HG03280 (cell line): ENCODE measurements around the gene GTPBP6.
"Not testable (repeated sequence)": the region's sequence is repeated elsewhere in the genome, so short reads cannot be mapped to it uniquely, and the experiment has no call there.

Experiments used
- ATAC-seq: cut with Tn5 transposase; IDR thresholded peaks from one replicate; pipeline ENCODE4 v1.9.1; 2021; ENCODE audit warnings: mild to moderate bottlenecking, moderate library complexity; ENCODE audit not compliant: unreplicated experiment

GTPBP6 gene

DNA sequence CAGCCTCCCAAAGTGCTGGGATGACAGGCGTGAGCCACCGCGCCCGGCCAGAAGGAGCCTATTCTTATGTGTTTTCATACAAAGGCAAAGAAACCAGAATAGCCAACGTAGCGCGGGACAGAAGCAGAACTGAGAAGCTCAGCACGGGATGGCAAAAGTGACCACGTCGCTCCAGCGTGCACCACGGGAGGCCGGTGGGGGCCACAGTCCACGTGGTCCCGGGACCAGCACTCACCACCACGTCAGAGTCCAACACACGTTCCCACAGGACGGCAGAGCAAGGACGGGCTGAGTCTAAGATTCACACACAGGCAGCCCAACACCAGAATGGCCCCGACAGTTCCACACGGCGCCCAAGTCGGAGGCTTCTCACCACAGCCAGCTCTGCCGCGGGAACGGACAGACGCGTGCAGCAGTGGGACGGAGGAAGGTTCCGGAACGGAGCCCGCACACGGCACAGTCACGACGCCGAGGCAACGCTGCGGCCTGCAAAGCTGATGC is 18.8 kb upstream of the GTPBP6 start:
- ATAC-seq, result no peak

DNA sequence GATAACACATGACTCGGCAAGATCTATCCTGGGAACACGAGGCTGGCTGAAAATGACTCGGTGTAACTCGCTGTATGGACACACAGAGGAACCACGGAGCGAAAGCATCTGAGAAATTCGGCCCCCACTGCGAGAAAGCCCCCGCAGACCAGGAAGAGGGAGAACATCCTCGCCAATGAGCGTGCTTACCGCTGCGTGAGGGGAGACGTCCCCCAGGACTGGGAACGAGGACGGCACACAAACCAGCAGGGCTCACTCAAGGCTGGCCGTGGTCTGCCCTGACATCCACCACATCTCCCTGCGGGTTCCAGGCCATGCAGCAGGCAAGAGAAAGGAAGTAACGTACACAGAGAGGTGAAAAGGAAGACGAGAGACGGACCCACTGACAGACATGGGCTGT is 17.6 kb upstream of the GTPBP6 start:
- ATAC-seq, result no peak

DNA sequence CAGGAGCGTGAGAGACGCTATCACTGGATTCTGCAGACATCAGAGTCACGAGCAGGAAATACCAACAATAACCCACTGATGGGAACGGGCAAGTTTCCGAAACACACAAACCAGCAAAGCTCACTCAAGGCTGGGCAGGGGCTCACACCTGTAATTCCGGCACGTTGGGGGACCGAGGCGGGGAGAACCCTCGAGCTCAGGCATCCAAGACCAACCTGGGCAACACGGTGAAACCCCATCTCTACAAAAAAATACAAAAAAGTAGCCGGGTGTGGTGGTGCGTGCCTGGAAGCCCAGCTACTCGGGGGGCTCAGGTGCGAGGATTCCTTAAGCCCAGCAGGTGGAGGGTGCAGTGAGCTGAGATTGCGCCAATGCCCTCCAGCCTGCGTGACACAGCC is 17.2 kb upstream of the GTPBP6 start:
- no peak for ATAC-seq

DNA sequence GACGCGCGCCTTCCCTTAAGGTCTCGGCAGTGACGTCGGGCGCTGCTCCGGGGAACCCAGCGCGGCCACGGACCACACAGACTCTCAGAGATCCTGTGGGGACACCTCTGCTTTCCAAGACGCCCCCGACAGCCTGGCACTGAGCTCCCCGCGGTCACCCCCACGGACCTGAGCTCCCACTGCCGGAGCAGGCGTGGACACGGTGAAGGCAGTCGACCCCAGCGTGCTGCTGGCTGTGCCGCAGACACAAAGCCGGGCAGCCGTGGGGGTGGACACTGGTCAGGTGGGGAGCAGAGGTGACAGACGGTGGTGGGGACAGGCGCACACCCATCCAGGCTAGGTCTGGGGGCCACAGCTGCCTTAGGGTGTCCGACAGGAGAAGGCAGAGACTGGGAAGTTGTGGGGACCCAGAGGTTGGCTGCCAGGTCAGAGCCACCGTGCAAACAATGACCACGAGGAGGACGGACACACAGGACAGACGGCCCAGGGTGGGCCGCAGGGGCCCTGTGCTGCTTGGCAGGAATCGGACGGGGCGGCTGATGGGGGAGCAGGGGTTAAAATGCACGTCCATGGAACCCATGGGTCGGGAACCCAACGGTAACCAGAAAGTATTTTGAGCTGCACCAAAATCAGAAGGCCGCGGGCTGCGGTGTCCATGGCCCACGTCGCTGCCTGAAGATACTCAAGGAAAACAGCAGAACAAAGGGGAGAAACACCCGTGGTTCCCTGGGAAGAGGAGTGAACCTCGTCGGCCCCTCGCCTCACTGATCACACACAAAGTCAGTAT is 16.6 kb upstream of the GTPBP6 start:
- no peak for ATAC-seq

DNA sequence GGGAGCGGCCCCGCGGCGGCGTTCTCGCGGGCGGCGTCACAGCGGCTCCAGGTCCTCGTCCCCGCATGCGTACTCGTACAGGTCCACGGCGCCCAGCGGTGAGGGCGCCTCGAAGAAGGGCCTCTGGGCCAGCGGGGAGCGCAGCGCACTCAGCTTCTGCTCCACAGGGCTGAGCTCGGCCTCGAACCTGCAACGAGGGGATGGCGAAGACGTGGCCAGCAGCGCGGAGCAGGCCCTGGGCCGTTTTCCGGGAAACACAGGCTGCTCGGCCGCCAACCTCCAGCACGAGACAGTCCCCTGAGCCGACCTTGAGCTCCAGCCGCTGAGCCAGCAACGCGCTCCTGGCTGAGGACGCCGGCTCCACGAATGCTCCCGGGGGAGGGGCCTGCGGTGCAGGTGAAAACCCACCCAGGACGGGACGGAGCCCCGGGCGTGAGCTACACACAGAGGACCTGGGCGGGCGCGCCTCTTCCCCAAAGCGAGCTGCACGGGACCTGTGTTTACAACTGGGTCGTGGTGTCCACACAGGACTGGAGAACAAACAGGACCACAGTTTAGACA is 15.8 kb upstream of the GTPBP6 start:
- no peak for ATAC-seq

DNA sequence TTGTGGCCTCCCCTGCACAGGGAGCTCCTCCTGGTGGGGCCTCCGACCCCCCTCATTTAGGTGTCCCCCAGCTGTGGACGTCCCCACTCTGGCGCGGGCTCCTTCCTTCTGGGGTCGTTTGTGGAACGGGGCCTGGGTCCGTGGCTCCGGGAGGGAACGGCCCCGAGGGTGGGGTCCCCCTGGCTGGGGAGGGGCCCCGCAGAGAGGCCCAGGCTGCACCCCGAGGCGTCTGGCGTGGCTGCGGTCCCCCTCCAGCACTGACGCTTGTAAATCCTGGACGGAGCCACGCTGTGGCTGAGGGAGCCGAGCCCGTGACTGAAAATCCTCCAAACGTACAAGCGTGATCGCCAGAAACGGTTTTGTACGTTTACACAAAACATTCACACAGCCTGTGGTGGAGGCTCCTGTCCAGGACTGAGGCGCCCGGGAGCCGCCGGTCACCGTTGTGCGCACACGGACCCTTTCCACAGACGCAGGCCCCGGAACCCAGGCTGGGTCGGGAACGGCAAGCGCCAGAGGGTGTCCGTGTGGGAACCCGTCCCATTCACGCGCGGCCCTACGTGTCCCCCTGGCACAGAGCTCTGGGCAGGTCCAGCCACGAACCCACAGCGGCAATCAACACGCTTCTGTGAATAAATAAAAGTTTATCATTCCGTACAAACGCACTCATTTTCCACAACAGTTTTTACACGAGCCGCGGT is 15.2 kb upstream of the GTPBP6 start:
- no peak for ATAC-seq

DNA sequence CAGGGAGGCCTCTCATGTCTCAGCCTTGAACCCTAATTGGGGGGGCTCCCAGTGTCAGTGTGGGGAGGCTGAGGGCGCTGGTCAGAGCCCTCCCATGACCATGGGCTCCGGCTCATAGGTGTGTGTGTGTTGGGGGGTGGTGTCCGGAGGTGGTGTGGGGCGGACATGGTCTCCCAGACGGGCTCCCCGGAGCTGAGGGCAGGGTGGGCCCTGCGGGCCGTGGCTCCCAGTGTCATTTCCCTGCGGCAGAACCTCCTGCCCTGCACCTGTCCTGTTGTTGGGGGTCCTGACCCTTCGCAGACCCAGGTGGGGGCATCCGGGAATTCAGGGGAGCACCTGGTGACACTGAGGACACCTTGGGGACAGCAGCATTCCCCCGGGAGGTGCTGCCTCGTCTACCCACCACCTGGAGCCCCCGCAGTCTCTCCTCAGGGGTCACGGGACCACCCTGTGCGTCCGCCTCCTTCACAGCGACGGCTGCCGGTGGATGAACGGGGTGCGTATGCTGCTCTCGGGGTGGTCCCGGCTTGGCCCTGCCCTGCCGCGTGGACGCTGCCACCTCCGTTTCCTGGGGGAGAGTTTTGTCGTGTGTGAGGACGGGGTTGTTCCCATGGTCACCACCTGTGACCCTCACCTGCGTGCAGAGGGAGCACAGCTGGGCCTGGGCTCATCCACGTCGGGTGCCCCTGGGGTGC is 14.5 kb upstream of the GTPBP6 start:
- ATAC-seq, result no peak

DNA sequence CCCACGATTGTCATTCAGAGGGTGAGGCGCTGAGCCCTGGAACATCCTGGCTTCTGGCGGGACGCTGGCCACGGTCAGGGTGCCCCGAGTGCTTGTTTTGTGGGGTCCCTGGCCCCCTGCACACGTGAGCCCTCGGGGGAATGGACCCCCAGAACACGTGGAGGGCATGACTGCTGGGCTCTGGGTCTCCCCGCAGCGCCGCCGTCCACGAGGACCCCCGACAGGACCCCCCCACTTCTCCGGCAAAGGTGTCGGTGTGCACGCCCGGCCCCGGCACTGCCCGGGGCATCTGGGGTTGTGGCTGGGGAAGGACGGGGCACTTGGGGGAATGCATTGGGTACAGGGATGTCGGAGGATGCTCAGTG is 13.9 kb upstream of the GTPBP6 start:
- ATAC-seq, result no peak

DNA sequence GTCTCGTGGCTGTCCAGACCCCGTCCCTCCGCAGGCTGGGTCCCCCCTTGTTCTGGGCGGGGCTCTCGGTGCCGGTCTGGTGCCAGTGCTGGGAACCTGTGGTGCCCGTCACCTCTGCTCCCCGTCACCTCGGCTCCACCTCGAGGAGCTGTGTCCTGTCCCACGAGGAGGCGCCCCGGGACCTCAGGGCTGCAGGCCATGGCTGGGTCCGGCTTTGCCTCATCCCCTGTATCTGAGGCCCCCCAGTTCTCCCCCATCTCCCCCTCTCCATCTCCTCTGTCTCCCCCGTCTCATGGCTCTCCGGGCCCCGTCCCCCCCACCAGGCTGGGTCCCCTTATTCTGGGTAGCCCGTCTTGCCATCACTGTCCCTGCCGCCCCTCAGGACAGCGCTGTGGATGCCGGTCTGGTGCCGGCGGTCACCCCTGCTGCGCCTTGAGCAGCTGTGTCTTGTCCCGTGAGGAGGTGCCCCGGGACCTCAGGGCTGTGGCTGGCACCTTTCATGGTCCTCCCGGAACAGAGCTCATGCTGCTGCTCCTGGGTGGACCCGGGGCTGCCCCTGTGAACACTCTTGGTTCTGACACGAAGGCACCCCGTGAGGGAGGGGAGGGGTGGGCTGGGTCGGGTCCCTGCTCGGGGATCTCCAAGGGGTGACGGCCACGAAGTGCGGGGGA is 13.4 kb upstream of the GTPBP6 start:
- no peak for ATAC-seq

DNA sequence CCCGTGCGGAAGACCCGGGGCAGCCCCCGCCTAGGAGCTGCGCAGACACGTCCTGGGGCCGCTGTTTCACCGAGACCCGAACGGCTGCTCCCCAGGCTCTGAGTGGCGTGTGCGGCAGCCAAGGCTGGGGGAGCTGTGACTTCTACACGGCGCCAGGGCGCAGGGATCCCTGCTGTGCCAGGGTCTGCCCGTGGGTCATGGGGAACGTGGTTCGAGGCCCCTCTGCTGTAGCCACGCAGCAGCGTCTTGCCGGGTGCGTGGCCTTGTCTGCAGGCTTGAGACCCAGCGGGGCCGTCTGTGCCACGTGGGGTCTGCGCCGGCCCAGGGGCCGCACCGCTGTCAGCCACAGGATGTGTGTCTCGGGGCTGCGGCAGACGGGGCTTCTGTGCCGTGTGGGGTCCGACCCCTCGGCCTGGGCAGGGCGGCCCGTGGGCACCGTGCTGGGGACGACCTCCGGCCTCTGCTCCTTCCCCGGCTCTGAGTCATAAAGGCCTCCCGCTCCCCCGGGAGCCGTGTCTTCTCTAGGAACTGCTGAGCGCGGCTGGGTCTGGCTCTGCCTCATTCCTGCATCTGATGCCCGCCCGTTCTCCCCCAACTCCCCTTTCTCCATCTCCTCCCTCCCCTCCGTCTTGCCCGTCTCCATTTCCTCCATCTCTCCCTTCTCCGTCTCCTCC is 12.7 kb upstream of the GTPBP6 start:
- ATAC-seq, result no peak

DNA sequence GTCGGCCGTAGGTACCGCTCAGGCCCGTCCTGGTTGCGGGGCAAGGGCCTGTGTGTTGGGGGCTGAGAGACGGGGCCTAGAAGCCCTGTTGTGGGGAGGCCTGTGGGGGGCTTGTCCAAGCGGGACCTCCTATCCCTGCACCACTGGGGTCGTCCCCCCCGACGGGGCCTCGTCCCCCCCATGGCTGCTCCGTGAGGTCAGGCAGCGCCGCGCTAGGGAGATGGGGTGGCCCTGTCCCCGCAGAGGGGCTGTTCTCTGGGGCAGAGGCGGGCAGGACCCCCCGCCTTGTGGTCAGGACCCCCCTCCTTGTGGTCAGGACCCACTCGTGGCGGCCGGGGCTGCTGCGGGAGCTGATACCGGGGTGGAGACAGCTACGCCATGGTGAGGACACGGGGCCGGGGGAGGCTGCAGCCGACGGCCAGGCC is 12.1 kb upstream of the GTPBP6 start:
- ATAC-seq, result no peak

DNA sequence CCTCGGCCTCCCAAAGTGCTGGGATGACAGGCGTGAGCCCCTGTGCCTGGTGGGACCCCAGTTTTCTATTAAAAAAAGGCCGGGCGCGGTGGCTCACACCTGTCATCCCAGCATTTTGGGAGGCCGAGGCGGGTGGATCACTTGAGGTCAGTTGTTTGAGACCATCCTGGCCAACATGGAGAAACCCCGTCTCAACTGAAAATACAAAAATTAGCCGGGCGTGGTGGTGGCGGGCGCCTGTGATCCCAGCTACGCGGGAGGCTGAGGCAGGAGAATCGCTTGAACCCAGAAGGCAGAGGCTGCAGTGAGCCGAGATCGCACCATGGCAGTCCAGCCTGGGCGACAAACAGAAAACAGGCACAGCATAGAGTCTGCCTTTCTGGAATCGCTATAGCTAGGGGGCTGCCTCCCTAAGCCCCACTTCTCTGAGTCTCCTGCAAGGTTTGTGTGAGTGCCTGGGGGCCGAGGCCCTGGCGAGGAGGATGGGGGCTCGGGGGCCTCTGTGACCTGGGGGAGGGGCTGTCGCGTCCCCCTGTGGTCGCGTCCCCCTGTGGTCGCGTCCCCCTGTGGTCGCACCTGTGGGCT is 11.6 kb upstream of the GTPBP6 start:
- not testable (repeated sequence) for ATAC-seq

DNA sequence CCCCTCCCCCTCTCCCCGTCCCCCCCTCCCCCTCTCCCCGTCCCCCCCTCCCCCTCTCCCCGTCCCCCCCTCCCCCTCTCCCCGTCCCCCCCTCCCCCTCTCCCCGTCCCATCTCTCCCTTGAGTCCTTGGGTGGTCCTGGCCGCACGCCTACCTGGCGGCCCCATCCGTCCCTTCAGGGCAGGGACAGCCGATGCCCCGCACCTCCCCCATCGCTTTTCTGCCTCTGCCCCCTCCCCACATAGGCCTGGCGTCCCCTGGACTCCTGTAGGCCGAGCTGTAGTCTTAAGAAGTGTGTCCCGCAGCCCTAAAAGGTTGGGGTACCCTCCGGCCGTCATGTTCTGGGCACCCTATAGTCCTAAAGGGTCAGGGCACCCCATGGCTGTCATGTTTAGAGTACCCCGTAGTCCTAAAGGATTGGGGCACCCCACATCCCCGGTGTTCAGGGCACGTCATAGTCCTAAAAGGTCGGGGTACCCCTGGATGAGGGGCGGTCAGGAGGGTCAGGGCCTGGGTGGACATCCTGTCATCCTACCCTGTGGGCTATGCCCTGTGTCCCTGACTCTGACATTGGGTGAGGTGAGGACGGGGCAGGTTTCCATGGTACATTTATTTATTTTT is 10.8 kb upstream of the GTPBP6 start:
- no peak for ATAC-seq

DNA sequence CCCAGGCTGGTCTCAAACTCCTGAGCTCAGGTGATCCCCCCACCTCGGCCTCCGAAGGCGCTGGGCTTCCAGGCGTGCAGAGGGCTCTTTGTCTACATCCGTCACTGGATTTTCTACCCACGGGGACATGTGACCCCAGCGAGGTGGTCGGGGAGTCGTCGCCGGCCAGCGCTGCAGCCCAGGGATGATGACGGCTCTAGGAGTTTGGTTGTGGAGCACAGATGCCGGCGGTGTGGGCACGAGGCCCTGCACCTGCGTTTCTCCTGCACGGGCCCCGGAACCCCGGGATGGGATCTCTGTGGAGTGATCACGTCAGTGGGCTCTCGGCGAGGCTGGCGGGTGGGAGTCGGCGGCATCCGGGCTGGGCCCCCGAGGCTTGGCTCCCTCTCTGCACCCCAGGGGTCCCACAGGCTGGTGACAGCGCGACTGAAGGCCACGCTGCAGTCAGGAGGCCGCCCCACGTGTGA is 9.1 kb upstream of the GTPBP6 start:
- ATAC-seq, result no peak

DNA sequence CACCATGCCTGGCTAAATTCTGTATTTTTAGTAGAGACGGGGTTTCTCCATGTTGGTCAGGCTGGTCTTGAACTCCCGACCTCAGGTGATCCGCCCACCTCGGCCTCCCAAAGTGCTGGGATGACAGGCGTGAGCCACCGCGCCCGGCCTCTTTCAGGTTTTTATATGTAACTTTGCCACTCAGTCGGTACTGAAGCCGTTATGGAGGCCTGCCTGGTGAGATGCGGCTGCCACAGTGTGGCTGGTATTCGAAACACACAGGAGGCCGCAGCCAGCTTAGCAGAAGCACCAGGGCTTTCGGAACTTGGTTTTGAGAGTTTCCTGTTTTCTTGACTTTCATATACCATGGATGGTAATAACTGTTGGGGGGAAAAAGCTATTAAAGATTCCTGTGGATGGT is 6.1 kb upstream of the GTPBP6 start:
- ATAC-seq, result not testable (repeated sequence)

DNA sequence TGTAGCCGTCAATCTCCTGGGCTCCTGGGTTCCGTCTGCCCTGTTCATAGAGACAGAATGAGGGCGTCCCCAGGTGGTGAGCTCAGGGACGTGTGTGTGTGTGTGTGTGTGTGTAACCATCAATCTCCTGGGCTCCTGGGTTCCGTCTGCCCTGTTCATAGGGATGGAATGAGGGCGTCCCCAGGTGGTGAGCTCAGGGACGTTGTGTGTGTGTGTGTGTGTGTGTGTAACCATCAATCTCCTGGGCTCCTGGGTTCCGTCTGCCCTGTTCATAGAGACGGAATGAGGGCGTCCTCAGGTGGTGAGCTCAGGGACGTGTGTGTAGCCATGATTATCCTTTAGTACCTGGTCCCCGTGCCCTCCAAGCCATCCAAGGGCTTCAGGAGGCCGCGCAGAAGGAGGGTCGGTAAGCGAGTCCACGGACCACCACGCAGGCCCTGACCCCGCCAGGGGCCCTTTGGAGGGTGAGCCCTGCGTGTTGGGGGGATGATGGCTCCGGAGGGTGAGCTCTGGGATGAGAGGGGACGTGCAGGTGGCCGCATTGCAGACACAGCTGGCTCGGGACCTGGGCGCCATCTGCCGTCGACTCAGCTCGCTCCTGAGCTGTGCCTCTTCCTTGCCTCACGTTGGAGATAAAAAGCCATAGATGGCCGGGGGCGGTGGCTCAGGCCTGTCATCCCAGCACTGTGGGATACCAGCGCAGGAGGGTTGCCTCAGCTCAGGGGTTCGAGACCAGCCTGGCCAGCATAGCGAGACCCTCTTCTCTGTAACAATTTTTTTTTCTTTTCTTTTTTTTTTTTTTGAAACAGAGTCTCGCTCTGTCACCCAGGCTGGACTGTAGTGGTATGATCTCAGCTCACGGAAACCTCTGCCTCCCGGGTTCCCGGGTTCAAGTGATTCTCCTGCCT is 5.4 kb upstream of the GTPBP6 start:
- ATAC-seq, result no peak

DNA sequence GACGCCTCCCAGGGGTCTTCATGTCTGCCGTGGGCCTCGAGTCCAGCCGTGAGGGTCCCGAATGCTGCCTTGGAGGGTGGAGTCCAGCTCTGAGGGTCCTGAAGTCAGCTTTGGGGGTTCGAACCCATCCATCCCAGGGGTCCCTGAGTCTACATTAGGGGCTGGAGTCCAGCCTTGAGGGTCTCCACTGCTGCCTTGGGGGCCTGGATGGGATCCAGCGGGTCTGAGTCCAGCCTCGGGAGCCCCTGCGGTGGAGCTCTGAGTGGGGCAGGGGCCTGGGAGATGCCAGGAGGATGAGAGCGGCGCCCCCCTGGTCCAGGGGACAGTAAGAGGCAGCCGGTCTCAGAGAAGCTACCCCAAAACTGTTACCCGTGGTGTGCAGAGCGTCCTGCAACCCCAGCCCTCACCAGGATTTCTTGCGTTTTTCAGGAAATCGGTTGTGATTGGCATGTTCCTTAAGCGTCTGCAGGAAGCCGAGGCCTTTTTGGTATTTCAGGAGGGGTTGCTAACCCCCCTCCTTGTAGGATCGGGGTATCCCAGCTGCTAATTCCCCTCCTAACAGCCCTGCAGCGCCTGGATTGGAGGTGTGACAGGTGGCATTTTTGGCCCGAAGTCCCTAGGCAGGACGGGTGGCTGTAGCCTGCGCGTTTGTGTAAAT is 1.7 kb upstream of the GTPBP6 start:
- ATAC-seq, result no peak

DNA sequence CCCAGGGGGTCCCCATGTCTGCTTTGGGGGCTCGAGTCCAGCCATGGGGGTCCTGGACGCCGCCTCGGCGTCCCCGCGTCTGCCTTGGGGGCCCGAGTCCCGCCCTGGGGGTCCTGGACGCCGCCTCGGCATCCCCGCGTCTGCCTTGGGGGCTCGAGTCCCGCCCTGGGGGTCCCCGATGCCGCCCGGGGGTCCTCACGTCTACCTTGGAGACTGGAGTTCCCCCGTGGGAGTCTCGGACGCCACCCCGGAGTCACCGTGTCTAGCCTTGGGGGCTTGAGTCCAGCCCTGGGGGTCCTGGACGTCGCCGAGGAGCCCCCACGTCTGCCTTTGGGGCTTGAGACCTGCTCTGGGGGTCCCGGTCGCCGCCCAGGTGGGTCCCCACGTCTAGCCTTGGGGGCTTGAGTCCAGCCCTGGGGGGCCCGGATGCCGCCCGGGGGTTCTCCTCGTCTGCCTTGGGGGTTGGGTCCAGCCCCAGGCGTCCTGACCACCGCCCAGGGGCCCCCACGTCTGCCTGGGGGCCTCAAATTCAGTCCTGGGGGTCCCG is 1.1 kb upstream of the GTPBP6 start:
- no peak for ATAC-seq
